NCI-H146 (cell line): ENCODE results near the gene HAAO.
A peak's percentile ranks its signal among the peaks of the same experiment; 100 is the strongest.

Experiments used
- DNase-seq: peaks from one replicate; lab custom pipeline; 2025; lab: John Stamatoyannopoulos, UW

Gene HAAO

DNA sequence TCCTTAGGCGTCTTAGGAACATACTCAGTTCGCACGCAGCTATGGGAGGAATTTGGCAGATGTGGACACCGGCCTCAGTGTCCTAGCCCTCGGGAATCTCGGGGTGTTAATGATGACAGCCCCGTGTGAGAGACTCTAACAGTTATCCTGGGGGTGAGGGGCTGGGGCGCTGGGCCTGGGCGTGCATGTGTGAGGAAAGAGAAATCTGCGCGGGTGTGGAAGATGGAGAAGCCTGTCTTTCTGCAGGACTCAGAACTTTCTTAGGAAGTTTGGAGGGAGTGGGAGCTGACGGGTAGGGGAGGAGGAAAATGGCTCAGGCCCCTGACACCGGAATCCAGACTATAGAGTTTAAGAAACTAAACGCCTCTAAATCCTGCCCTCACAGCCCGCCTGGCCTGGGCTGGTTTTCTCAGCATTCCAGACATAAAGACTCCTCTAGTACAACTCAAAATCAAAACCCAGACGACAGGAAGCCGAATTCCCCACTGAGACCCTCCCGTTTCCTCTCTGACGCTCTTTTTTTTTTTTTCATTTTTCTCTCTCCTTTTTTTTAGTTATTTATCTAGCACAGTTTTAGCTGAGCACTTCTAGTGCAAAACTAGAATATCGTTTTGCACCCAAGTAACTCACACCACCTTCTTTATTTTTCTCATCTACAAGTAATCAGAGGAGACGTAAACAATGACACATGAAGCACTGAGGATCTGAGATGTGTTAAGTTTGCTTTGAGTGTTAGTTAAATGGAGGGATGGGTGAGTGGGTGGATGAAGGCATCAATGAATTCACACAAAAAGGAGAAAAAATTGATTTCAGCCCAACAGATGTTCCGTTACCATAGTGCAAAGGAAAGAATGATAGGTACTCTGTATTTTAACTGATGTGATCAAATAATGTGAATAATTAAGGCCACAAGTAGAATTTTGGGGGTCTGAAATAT lies 1.2 kb upstream of the HAAO start:
- DNase-seq: no peak

DNA sequence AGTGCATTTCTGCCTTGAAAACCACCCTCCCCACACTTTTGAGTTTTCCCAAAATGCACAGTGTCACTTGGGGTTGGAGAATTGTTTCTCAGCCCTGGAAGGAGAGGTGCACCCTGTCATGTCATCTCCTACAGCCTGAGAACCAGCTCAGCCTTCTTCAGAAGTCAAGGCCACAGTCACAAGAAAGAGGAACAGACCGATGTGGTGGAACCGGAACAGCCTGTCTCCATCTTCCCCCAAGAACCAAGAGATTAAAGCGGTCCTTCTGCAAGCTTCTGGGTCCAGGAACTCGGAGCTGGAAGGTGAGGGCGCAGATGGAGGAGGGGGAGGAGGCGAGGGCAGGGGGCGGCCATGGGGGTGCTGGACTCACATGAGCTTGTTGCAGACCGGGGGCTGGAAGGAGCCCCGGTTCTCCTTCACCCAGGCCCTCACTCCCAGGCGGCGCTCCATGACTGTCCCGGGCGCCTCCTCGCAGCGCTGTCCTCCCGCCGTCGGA lies 248 bp downstream of the HAAO start:
- no peak for DNase-seq

DNA sequence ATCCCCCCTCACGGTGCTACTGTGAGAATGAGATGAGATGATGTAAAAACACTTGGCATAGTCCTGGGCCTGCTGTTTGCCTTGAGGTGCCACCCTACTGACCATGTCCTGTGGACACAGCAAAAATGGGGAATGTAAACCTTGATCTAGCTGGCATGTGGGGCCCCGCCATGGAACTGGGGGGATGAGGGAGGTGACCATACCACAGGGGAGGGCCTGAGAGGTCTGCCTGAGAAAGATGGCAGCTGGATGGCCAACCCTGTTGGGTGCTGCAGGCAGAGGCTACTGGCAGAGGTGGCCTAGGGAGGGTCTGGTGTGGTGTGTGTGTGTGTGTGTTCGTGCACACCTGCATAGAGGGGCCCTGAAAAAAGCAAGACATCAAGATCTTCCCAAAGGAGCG lies 777 bp downstream of the HAAO start:
- DNase-seq: no peak

DNA sequence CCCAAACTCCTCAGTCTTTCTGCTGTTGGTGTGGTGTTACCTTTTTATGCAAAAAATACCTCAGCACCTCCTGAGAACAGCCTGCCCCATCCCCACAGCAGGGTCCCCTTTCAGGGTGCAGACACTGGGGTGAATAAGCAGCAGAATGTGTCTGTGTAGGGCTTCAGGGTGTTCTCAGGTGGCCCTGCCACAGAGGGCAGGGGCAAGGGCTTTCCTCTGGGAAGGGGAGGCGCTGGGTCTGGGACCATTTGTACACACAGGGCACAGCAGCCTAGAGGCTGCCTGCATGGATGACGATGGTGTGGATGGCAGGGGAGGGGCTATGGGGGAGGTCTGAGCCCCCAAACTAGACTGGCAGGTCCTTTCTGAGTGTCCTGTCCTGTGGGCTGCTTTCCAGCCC lies 2.6 kb downstream of the HAAO start:
- no peak for DNase-seq

DNA sequence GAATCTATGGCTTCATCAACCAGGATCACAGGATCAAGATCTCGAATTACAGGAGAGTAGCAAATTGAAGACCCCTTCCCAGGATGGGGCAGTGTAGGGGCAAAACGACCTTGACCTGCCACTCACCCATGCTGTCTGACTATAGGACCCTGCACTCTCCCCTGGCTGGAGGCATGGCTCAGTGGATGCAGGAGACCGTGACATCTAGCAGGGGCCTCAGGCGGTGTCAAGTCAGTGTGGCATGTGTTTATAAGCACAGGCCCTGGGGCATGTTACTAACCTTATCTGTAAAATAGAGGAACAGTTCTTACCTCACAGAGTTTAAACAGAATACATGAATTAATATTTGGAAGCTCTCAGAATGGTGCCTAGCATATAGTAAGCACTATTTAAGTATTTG lies 3.5 kb downstream of the HAAO start:
- no peak for DNase-seq

DNA sequence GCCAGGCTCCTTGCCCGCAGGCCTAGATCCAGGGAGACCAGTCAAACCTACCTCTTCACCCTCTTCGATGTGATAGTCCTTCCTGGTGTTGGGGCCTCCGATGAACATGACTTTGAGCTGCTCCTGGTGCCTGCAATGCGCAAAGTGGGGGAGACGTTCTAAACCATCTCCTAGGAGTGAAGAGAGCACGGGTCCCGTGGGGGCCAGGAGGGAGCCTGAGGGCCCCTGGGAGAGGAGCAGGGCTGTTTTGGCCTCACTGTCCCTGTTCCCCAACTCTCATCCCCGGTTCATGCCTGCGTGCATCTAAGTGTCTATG lies 3.9 kb downstream of the HAAO start:
- no peak for DNase-seq

DNA sequence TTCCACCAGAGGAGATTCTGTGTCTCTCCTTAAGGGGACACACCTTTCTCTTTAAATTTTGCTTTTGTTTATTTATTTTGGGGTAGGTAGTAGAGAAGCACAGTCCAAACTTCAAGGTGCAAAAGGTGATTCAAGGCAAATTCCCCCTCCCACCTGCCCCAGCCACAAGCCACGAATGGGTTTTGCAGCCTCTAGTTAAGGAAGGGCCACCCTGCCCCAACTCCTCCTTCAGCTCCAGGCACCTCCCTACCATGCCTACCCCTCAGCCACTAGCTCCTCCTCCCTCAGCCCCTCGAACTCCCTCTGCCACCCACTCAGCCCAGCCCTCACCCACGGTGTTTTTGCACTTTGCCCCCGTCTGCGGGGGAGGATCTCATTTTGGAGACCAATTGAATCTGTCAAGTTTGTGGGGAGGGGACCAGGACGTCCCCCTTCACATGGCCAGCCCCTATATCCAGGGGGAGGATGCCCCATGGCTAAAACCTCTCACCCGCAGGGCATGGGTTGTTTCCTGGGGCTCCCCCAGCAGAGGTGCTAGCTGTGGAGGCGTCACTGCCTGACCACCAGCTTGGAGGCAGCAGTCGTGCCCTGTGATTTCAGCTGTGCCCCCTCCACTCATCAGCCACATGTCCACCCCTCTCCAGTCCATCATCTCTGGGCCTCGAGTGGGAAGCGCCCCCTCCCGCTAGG lies 4.5 kb downstream of the HAAO start:
- DNase-seq: no peak

DNA sequence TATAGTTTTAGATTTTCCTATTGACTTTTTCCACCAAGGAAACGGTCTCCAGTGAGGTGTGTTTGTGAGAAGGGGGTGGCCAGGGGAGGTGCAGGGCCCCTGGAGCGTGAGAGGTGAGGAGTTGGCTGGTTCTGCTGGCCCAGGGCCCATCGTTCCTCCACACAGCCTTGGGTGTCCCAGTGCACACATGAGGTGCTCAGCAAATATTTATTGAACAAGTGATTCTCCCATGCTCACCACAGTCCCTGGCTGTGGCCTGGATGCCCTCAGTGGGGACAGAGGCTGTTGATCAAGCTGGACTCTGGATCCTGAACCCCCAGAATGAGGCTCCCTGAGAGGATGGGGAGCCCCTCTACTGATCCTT lies 5.0 kb downstream of the HAAO start:
- no peak for DNase-seq

DNA sequence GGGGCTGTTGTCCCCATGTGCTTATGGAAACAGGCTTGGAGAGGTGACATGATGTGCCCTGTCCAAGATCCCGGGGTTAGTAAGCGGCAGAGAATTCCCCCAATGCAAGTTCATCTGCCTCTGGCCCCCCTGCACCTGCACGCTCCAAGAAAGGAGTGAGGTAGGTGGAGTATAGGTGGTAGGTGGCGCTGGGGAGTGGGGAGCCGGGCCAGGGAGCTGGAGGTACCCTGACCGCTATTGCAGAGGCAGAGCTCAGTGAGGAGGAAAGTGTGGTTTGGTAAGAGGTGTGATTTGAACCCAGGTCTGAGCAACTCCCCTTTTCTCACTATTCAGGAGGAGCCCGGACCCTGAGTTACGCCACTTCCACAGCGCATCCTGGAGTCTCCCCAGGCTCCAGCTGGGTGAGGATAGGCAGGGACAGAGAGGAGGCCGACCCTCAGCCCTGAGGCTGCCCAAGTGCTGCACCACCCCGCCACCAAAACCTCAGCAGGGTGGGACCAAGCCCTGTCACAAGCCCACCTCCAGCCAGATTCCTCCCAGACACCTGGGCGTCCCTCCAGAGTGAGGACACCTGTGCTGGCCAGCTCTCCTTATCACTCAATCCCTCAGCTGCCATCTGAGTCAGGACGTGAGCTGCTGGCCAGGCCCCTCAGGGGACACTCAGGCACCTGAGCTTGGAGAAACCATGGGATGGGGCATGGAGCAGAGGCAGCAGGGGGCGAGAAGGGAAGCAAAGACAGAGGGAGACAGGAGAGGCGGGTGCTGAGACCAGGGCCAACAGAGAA lies 5.6 kb downstream of the HAAO start:
- DNase-seq: no peak

DNA sequence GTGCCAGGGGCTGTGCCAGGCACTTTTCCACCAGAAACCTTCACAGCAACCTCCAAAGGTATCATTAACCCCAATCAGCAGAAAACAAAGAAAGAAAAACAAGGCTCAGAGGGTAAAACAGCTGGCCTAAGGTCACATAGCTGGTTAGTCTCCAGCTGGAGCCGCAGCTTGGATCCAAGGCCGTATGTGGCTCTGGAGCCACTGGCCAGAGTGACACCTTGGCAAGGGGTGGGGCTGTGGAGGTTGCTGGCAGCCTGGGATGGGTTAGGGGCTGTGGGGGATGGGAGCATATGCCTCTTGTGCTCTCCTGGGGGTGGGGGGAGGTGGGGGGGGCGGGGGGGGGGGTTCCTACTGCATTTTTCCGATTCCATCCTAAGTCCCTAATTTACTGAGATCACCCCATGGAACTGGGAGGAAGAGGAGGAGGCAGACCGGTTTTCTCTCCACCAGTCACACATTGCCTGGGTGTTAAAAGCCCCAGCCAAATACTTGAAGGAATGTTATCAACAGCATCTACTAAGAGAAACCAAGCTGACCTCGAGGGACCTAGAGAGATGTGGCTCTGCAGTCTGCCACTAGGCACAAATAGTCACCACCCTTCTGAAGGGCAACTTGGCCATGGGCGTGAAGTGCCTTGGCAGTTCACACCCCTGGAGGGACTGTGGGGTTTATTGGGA lies 8.0 kb downstream of the HAAO start:
- no peak for DNase-seq

DNA sequence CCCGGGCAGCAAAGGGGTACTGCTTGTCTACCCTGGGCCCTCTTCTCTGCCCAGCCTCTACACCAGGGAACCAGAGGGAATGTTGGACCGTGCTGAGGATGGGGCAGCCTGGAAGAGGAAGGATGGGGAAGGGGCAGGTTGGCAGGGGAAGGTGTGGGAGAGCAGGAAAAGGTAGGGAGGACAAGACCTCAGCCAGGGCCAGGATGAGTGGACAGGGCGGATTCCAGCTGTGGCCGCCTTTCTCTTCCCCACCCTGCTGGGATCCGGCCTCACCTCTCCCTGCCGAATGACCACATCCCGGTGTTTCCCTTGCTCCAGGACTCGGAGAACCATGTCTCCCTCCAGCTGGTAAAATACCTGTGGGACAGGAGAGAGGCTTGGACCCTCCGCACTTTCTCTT lies 8.9 kb downstream of the HAAO start:
- no peak for DNase-seq

DNA sequence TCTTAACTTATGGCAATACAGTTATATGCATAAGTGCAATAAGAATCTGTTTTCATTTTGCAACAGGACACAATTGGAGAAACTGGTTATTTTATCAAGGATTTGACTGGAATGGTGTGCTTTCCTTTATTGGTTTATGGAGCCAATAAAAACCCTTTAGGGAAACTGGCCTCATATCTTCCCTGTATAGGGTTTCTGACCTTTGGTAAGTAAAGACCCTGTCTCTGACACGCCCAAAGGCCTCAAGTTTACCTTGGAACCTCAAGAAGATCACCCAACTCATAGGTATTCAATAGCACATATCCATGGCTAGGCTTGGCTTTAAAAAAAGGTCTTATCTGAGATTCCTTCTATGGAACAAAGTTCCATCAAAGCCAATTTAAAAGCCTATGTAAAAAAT lies 11.2 kb downstream of the HAAO start:
- DNase-seq: no peak

DNA sequence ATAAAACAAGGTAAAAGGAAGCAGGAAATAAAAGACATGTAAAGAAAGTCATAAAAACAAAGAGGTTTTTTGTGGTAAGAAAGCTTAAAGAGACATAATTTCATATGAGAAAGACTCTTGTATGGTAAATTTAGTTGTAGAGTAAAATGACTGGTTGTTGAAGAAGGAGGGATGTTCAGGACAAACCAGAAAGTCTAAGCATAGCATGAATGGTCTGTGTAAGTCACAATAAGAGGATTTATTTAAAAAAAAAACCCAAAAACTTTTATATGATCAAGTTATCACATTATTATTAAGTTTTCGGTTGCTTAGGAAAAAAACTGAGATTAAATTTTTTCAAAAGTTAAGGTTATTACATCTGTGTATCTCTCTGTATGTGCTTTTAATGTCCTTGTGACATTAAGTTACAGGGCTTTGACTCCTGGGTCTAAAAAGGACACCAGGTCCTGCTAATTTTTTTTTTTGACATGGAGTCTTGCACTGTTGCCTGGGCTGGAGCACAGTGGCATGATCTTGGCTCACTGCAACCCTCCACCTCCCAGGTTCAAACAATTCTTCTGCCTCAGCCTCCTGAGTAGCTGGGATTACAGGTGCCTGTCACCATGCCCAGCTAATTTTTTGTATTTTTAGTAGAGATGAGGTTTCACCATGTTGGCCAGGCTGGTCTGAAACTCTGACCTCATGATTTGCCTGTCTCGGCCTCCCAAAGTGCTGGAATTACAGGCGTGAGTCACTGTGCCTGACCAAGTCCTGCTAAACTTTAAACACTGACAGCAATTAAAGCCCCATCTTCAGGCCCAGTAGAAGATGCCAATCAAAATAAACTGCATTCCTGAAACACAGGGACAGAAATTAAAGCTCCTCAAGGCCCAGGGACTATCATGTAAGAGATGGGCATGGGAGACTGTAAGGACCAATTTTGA lies 14.2 kb downstream of the HAAO start:
- DNase-seq: no peak

DNA sequence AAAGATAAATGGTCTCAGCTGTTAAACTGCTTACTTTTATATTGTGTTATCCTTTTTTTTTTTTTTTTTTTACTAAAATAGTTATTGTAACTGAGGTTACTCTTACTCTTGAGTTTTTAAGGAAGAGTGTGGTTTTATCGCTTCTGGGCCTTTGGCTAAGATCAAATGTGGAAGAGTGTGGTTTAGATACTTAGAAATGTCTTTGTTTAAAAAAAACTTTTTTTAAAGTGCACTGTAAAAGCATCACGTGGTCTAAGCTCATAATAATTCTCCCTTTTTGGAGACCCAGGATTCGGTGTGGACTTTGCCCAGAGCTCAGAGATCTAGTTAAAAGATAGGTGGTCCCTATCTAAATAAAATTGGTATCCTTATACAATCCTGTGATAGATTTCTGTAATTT lies 16.6 kb downstream of the HAAO start:
- DNase-seq: no peak

DNA sequence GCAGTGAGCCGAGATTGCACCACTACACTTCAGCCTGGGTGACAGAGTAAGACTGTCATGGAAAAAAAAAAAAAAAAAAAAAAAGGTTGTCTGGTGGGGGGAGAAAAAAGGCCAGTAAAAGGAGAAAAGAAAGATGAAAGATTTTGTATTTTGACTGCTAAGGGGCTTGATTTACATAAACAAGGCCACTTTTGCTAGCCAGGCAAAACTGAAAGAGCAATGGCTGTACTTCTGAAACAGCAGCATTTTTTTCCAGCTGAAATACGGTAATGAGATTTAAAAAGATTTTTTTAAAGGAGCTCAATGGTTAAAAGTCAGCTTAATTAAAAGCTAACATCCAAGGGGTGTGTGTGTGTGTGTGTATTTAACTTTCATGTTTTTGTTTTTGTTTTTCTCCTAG lies 17.2 kb downstream of the HAAO start:
- DNase-seq: no peak

DNA sequence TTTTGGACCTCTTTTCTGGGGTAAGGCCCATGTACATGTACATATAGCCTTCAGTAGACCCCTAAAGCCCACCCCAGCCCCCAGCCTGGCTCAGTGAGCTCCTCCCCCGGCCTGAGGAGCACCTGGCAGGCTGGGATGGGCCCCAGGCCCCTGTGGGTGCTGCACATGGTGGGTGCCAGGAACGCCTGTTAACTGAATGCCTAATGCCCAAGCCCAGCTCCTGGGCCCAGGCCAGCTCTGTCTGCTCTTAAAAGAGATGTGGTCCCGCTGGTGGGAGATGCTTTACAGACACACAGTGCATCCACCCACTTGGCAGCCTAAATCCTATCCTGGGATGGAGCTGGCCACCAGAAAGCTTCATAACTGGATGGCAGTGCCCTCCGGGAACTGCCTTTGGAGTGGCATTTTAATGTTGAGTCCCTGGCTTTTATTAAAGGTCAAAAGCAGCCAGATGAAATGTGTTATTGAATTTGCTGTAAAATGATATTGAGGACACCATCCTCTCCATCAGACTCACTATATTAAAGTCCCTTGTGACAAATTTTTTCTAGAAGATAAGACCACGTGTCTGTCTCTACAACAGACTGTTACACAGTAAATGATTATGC lies 20.7 kb downstream of the HAAO start:
- DNase-seq: no peak

DNA sequence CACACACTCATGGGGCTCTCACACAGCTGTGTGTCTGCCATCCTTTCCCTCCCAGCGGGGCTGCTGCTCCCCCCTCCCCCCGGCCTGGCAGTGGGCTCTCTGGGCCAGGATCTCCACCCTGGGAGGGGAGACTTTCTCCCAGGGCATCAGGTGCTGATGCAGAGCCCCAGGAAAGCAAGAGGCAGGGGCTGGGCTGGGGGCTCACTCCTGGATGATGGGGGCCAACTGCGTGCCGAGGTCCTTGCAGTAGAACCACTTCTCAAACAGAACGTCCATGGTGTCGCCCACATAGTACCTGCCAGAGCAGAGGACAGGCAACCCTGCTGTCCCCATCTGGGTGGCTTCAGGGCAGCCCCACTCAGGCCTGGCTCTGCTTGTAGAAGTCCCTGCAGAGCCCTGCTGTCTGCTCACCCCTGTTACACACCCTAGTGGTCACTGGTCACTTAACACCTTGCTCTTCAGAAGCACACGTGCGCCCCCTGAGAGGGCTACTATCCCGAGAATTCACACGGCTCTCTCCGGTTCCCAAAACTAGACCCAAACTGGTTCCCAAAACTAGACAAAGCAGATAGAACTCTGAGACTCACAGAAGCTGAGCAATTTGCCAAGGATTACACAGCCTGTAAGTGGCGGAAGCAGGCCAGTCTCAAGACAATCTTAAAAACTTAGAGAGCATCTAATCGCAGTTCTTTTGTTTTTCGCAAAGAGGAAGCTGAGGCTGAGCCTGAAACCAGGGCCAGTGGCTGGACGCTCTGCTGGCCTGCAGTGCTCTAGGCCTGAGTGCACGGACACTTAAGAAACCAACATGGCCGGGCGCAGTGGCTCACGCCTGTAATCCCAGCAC lies 21.9 kb downstream of the HAAO start:
- peak; percentile 30 for DNase-seq

DNA sequence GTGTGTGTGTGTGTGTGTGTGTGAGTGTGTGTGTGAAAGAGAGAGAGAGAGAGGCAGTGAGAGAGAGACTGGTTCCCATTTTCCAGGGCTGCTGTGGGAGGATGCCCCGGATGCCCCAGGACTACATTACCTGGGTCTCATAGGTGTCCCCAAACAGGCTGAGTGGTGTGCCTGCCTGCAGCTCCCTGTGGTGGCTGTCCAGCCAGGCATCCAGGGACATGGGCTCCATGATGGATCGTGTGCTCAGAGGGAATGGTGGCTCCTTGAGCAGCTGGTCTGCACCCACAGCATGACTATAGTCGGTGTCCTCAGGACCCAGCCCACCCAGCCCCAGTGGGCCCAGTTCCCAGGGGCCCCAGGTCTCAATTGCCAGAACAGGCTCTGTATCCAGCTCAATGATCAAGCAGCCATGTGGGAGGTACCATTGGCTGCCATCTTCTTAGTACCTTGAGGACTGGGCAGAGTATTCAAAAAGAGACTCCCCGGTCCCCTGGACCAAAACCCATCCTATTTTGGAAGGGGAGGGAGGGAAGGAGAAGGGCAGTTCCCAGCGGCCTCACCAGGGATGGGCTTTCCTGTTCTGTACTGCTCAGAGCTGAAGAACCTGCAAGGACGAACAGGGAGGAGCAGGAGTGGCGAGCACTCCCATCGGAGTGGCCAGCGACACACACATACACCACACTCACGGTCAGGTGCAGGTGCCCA lies 22.6 kb downstream of the HAAO start:
- no peak for DNase-seq

DNA sequence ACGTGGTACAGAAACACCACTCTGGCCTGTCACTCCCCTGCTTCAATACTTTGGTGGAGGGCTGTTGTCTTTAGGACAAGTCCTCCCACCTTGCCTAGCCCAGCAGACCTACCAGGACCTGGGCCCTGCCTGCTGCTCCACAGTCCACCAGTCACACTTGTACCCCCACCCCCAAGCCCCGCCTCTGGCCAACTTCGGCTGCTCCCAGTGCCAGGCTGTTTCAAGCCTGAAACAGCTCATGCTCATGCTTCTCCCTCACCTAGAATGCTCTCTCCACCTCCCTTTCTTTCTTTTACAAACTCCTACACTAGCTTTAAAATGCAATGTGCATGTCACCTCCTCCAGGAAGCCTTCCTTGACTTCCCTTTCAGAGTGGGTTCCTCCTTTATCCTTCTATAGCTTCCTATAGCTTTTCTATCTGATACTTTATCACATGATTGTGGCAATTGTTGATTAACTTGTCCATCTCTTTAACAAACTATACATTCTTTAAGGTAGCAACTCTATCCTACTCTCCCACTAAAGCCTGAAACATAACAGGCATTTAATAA lies 23.6 kb downstream of the HAAO start:
- DNase-seq: no peak
